Epithelial cell of proximal tubule (primary cell): ENCODE measurements around the gene STON2. TPM values are rescaled to one million over a fixed set of nuclear protein-coding genes. Genes with fewer than 3 reads are reported as not detected.
"Not testable (repeated sequence)": the region's sequence is repeated elsewhere in the genome, so short reads cannot be mapped to it uniquely, and the experiment has no call there.

Source experiments
- DNase-seq: peaks from one replicate; pipeline ENCODE4 v3.0.0-alpha.2; 2011; ENCODE audit warnings: low read depth
- H3K4me3 ChIP-seq: 2 replicates; pipeline ENCODE4 v1.5.1; 2011; ENCODE audit warnings: low read depth, mild to moderate bottlenecking, low read length
- CTCF ChIP-seq: conservative IDR thresholded peaks from 2 replicates; pipeline ENCODE4 v1.5.1; 2012; ENCODE audit warnings: low read depth, mild to moderate bottlenecking, low read length
- total RNA-seq: library from RNA; depleted of rRNA; stranded (reverse); fragments of >200 nt; gene quantifications from 2 replicates; pipeline ENCODE4 v1.2.3, GENCODE V29; 2015

STON2 gene
- total RNA-seq, 1 donor from 2014 or later = 6.8 TPM

- no peak for DNase-seq
- no peak for TF ChIP-seq CTCF
Observed at GRCh38 chr14:81433378-81433777, 33.3 kb upstream of the STON2 start.

GRCh38 chr14:81432219-81432661 is 32.1 kb upstream of the STON2 start:
- no peak for DNase-seq
- H3K4me3 ChIP-seq = no peak overlapping the region
- TF ChIP-seq CTCF = no peak

More at GRCh38 chr14:81433378-81433777, 33.3 kb upstream of the STON2 start:
- no peak overlapping the region for H3K4me3 ChIP-seq

GRCh38 chr14:81430235-81430634 is 30.1 kb upstream of the STON2 start:
- TF ChIP-seq CTCF = no peak
- no peak overlapping the region for H3K4me3 ChIP-seq
- DNase-seq = no peak

GRCh38 chr14:81429749-81430148 is 29.6 kb upstream of the STON2 start:
- H3K4me3 ChIP-seq, DNase-seq: not testable (repeated sequence)

GRCh38 chr14:81429028-81429427 is 28.9 kb upstream of the STON2 start:
- TF ChIP-seq CTCF = no peak
- H3K4me3 ChIP-seq = no peak overlapping the region
- no peak for DNase-seq

- TF ChIP-seq CTCF = no peak
- no peak for DNase-seq
- H3K4me3 ChIP-seq = no peak overlapping the region
Observed at GRCh38 chr14:81427348-81428058, 27.4 kb upstream of the STON2 start.

- DNase-seq = no peak
- H3K4me3 ChIP-seq = no peak overlapping the region
- TF ChIP-seq CTCF = no peak
Observed at GRCh38 chr14:81423504-81423903, 23.4 kb upstream of the STON2 start.
